ENCODE results near the gene FRMPD2.
"Not testable (repeated sequence)": the region's sequence is repeated elsewhere in the genome, so short reads cannot be mapped to it uniquely, and the experiment has no call there.

GRCh38 chr10:48110277-48110676, 164.2 kb downstream of the FRMPD2 start:
- TF ChIP-seq, protein P1, sequence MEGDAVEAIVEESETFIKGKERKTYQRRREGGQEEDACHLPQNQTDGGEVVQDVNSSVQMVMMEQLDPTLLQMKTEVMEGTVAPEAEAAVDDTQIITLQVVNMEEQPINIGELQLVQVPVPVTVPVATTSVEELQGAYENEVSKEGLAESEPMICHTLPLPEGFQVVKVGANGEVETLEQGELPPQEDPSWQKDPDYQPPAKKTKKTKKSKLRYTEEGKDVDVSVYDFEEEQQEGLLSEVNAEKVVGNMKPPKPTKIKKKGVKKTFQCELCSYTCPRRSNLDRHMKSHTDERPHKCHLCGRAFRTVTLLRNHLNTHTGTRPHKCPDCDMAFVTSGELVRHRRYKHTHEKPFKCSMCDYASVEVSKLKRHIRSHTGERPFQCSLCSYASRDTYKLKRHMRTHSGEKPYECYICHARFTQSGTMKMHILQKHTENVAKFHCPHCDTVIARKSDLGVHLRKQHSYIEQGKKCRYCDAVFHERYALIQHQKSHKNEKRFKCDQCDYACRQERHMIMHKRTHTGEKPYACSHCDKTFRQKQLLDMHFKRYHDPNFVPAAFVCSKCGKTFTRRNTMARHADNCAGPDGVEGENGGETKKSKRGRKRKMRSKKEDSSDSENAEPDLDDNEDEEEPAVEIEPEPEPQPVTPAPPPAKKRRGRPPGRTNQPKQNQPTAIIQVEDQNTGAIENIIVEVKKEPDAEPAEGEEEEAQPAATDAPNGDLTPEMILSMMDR (IDR thresholded peaks at IDR 0.05) = not testable (repeated sequence)
- TF ChIP-seq POLR2A (IDR thresholded peaks at IDR 0.05) = not testable (repeated sequence)
